NCI-H748 (cell line): Measurements from ENCODE around the gene GABBR2.

Experiments used
- DNase-seq: peaks from one replicate; lab custom pipeline; 2025; ENCODE audit not compliant: unreplicated experiment; lab: John Stamatoyannopoulos, UW

Gene GABBR2

GRCh38 chr9:98721643-98722042 lies 12.9 kb upstream of the GABBR2 start:
- DNase-seq: no peak

GRCh38 chr9:98720402-98720801 lies 11.7 kb upstream of the GABBR2 start:
- no peak for DNase-seq

GRCh38 chr9:98719055-98719454 lies 10.3 kb upstream of the GABBR2 start:
- no peak for DNase-seq

- no peak for DNase-seq
Observed at GRCh38 chr9:98714833-98715232, 6.1 kb upstream of the GABBR2 start.

DNA sequence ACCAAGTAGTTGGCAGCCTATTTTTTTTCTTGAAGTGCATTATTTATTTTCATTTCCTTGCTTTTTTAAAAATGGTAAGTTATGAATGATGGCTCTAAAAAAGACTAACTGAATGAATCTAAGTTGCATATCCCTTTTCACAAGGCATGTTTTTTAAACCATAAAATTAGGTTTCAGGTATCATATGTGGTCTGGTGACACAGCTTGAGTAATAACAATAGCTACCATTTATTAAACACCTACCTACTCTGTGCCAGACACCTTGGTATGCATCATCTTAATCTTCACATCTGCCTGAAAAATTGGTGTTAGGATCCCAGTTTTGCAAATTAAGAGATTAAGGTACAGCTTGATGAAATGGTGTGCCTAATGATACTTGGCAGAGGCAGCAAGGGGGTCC lies 4.3 kb upstream of the GABBR2 start:
- DNase-seq: no peak

- DNase-seq: no peak
Observed at GRCh38 chr9:98709968-98710965, 1.5 kb upstream of the GABBR2 start.

GRCh38 chr9:98708103-98708932 lies 417 bp downstream of the GABBR2 start:
- peak; percentile 48 for DNase-seq

GRCh38 chr9:98707166-98708102 lies 1.3 kb downstream of the GABBR2 start:
- DNase-seq: peak; percentile 89

DNA sequence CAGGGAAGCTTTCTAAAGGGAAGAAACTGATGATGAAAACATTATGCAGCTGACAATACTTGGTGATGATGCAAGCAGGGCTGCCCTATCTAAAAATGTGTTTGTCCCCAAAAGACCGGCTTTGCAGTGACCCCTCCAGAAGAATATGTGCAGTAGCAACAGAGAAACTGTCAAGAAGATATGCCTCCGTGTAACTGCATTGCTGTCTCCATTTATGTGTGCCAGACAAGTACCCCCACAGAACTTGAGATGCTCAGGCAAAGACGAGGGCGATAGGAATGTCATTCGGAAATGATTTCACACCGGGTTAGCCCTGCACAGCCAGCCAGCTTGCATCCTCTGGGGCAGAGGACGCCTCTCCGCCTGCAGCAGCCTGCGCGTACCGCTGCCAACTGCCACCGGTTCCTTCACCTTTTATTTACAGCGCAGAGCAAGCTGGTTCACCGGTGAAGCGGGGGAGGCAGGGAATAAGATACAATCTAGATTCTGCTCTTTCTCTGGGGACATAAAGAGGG lies 2.0 kb downstream of the GABBR2 start:
- DNase-seq: peak; percentile 78

DNA sequence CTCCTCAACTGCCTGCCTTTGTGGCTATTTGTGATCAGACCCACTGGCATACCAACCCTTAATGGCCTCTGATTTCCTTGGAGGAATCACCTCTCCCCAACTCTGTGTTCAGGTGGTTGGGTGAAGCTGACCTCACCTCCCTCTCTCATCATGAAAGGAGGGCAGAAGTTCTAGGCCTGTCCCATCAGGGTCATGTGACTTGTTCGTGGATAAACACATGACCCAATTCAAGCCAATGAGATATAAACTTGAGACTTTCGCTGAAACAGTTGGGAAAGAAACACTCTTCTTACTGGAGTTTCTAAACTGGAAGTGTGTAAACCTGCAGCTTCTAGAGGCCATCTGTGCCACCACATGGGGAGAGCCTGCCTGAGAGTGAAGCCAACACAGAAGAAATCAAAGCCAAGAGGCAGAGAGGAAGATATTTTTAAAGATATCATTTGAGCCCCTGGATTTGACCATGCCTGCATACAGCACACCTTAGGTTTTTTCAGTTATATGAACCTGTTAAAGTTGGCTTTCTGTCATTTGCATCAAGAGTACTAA lies 5.8 kb downstream of the GABBR2 start:
- no peak for DNase-seq

DNA sequence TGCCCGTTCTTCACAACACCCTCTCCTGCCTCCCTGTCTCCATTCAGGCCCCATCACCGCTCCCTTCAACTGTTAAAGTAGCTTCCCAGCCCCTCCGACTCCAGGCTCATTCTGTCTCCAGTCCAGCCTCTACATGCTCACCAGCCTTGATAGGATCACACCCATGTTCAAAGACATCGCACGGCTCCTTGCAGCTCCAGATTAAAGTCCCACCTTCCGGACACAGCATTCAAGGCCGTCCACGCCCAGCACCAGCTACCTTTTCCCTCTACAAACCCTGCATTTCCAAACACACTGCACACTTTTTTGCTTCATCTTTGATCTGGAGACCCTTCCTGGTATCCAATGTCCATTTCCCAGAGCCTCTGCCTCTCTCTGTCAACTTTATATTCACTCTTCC lies 6.4 kb downstream of the GABBR2 start:
- DNase-seq: no peak

DNA sequence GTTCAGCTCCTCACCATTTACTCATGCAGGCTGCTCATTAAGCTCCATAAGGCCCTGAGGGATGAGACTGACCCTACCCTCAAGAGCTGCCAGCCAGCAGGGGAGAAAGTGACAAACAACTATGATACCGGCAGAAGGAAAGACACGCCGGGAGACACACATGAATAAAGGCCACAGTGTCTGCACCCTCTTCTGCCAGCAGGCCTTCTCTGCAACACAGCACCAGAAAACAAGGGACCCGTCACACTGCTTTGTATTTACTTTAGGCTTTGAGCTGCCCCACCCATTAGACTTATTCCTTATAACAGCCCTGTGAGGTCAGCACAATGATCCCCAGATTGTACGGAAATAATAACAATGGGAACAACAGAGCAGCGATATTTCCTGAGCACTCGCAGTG lies 7.2 kb downstream of the GABBR2 start:
- DNase-seq: peak; percentile 54

DNA sequence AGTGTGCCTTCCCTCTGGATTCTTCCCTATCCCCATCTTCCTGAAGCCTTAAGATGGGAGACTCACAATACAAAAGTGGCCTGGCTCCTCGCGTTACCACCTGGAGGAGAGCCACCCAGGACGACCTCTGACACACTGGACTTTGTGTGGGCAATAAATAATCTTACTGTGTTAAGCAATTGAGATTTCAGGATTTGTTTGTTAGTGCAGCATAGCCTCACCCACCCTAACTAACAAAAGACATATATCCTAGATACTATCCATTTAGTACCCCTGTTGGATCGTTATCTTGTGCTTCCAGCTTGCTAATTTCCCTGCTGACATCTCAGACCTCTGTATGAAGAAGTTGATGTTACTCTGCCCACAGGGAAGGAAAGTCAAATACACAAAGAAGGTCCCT lies 7.9 kb downstream of the GABBR2 start:
- DNase-seq: no peak

- no peak for DNase-seq
Observed at GRCh38 chr9:98698856-98699255, 9.9 kb downstream of the GABBR2 start.

- DNase-seq: no peak
Observed at GRCh38 chr9:98694943-98695342, 13.8 kb downstream of the GABBR2 start.

DNA sequence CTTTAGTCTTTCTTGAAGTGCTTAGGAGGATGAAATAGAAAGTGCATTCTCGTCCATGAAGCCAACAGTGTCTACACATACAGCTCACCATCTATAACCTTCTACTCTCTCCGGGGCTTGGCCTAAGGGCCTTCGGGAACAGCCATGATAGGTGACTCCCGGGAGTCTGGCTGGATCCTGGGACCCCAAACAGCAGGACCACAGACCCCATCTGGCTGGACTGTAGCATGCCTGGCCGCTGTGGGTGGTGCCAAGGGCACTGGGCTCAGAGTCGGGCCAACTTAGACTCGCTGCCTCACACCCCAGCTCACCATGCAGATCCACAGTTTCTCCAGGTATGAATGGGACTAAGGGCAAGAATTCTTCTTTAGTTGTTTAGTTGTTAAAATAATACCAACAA lies 16.3 kb downstream of the GABBR2 start:
- no peak for DNase-seq

DNA sequence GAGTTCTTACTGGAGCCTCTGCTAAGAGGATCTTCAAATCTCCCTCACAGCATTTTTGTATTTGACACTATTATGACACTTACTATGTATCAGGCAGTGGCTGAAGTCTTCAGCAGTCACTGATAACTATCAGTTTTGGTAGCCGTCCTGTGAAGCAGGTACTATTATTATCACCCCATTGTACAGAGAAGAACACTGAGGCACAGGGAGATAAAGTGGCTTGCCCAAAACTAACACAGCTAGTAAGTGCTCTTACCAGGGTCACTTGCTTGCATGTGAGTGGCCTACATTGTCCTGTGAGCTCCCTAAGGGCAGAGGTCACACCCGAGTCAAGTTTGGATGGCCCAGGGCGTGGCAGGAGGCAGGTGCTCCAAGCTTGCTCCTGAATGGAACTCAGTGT lies 16.8 kb downstream of the GABBR2 start:
- DNase-seq: no peak

- DNase-seq: no peak
Observed at GRCh38 chr9:98690686-98691085, 18.0 kb downstream of the GABBR2 start.

DNA sequence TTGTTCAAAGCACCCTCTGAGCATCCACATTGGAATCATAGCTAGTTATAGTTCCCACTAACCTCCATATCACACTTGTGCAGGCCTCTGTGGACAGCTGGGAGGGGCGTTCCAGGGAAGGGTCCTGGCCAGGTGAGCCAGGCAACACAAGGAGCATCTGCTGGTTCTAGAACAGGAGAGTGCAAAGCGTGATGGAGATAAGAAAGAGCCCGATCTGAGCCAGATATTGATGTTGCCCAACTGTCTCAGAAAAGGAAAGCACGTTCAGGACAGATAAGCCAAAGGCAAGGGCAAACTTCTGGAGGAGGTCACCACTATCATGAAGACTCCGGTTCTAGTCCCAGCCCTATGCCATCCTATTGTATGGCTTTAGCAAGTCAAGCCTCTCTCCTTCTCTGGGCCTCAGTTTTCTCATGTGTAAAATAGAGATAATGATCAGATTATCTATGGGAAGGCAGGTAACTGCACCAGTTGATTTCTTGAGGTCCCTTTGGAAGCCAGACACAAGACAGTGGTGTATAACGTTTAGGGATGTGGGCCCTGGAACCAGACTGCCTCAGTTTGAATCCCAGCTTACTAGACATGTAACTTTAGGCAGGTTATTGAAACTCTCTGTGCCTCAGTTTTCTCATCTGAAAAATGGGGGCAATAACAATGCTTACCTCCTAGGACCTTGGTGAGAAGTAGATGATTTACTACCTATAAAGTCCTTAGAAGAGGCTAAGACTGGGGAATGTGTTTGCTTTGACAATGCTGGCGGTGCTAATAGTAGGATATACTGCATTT lies 19.8 kb downstream of the GABBR2 start:
- no peak for DNase-seq

DNA sequence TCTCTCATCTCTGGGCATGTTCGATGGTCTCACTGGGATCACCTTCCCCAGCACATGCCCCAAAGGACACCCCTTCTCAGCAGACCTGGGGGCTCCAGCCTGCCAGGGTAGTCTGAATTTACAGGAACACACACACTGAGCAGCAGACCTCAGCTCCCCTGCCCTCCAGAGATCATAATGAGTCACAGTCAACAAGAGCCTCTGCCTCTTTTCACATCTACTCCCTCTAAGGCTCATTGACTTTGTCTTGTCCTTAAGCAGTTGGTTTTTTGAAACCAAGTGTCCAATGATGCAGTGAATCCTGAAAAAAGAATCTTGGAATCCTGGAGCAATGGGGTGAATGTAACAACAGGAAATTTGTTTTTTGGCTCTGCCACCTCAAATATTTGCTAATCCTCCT lies 20.8 kb downstream of the GABBR2 start:
- DNase-seq: no peak
